Hindlimb muscle (tissue), 1 donor: ENCODE measurements around the gene MBNL1. TPM values are rescaled to one million over a fixed set of nuclear protein-coding genes. Genes with fewer than 3 reads are reported as not detected.

Experiments used
- DNase-seq: peaks from one replicate; pipeline ENCODE4 v3.0.0-alpha.2; 2013
- polyA plus RNA-seq: library from polyadenylated mRNA; unstranded; fragments of 120-200 nt; gene quantifications from one replicate; pipeline ENCODE4 v1.2.1, GENCODE V29; 2013; ENCODE audit not compliant: insufficient read length

The MBNL1 gene
- polyA plus RNA-seq, 1 donor = 57.8 TPM

DNA sequence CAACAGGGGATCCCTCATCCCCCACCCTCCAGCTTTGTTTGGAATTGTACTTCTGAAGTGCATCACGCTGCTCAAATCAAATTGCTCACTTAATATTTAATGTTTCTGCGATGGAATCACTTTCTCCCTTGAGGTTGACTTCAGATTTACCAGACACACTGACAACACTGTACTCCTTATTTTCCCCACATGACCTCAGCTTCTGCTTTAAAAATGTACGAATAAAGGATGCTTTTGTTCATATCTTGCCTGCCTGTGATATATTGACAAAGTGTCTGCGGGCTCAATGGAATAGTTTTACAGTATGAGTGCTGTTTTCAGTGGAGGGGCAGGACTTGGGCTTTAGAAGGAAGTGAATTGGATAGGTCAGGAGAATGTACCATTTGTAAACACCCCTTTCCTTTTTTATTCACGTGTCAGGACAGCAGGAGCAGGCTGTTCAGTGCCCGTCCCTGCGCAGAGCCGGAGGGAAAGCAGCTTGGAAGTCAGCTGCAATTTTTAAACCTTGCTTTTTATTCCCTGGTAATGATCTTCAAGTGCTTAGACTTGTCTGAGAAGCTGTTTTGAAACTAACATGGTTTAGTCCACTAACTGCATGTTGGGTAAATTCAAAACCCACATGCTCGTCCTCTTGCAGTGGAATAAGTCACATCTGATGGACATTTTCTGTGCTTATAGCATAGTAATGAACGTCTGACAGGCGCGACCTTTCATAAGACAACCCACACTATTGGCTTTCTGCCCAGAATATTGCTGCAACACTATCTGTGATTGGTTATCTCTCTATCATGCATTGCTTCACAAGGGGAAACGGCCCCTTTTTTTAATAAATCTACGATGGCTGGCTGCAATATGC lies 29.9 kb downstream of the MBNL1 start:
- DNase-seq = peak; percentile 81

DNA sequence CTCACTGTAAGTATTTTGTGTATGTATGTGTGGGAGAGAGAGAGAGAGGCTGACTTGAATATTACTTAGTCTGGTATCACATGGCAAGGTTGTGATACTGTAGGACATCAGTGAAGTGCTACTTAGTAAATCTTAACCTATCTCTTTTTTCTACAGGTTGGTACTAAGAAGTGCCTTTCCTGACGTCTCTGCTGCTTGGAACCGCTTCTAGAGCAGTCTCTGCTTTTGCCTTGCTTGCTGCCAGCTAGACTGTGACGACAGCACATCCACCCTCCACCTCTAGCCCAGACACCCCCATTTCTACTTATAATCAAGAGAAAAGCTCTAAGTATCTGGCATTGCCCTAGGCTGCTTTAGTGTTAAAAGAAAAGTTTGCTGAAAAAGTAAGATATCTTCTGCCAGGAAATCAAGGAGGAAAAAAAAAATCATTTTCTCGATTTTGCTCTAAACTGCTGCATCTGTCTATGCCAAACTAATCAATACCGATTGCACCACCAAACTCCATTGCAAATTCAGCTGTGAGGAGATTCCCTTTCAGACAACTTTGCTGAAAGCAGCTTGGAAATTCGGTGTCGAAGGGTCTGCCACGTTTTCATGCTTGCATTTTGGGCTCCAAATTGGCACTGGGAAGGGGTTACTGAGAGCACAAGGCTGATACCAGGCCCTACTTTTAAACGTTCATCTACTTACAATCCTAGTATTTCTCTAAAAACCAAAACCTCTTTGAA lies 30.7 kb downstream of the MBNL1 start:
- no peak for DNase-seq

DNA sequence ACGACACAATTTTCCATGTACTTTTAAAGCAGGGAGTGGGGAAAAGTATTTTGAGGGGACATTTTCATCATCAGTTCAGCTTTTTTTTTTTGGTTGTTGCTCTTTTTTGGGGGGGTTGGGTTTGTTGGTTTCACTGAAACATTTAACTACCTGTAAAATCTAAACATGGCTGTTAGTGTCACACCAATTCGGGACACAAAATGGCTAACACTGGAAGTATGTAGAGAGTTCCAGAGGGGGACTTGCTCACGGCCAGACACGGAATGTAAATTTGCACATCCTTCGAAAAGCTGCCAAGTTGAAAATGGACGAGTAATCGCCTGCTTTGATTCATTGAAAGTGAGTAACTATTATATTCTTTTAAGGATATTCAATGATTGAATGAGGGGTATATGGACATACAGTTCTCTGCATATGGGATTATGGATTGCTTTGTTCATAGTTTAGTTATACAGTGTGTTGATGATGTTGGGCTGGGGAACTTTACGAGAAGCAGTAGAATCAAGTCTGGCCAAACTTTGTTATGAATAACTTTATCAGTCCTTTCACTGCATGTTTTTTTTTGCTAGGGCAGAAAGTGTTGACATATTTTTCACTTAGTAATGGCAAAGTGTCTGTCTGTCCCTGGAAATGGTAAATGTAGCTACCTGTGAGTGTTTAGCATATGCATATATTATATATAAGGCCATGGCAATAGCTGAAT lies 31.5 kb downstream of the MBNL1 start:
- DNase-seq = no peak

DNA sequence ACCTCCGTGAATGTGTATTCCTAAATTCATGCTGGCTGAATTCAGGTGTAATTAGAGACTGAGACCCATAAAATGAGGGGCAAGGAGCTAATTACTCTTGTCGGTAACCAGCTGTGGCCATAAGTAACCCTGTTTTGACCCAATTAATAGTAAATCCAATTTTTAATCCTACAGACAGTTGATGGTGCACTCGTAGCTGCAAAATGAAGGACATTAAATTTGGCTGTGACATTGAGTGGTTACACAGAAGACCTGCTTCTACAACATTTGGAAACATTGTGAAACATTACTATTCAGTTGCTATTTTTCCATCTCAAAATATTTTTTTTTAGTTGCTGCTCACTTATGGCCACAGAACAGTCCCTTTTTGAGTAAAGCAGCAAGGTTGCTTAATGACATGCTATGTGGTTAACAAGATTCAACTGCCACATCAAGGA lies 33.0 kb downstream of the MBNL1 start:
- no peak for DNase-seq

DNA sequence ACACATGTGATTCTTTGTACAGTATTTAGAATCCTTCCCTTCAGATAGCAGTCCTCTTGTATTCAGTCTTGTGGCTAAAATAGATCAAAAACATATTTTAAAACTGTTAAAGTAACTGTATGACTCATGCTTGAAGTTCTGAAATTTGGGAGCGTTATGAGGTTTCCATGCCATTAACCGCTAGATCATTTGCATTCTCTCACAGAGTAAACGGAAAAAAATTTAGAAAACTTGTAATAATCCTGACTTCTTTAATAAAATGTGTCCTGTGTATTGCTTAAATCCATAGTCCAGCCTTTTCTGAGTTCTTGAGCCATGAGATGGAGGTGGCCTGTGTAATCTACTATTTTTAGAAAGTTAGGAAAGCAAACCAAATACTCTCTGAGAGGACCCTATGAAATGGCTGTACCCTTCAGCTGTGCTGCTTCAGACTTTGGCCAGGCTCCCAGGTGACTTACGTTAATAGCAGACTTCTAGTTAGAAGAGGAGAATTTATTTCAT lies 33.8 kb downstream of the MBNL1 start:
- peak; percentile 64 for DNase-seq

DNA sequence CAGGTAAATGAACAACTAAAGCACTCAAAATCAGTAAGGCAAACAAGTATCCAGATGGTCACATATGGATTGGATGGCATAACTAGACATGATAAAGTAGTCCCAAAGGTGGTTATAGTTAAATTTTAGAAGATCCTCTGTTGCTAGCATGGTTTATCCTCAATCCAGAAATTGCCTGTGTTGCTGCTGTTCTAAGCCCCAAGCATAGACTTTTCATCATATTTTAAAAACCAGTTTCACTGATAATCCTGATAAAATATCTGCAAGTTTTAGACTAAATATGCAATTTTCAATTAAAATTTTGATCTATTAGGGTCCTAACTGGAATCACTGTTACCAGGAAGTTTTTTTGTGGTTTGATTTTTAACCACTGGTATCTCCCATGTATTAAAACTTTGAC lies 35.4 kb downstream of the MBNL1 start:
- no peak for DNase-seq

DNA sequence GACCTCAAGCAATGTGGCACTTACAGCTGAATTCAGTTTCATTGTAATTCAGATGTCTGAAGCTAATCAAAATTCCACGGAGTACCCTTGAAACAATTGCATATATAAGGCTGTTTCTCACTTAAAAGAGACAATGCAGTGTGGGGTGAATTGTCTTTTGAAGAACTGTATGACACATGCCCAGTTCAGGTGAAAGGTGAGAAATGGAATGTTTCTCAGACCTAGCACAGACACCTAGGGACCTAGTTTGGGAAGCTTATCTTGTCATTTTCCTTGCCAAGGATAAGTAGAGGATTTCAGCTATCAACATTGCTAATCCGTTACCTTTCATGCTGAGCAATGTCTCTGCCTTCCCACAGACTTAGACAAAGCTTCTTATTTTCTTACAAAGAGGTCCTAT lies 36.3 kb downstream of the MBNL1 start:
- DNase-seq = no peak

DNA sequence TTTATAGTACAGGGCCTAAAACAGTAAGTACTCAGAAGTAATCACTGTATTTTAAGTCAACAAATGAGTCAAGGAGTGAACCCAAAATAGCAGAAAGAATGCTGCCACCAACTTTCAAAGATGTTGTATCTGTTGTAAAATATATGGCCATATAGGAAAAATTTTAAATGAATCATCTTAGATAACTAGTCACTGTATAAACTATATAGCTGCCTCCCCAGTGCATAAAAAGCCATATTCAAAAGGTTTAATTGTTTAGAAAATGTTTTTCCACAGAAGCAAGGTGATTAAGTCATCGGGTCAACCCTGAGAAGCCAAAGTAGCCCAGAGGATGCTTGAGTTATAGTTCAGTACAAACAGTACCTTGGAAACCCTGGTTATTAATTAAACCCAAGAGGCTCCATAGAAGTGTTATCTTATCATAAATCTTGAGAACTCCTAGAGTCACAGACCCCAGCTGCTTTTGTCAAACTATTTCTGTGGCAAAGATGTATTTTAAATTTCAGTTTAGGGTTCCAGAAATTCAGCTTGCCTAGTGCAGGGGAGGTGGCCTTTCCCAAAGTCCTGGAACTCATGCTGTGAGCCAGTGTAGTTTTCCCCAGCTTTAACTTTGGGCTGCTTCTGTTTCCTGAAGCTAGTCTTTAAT lies 39.2 kb downstream of the MBNL1 start:
- no peak for DNase-seq

DNA sequence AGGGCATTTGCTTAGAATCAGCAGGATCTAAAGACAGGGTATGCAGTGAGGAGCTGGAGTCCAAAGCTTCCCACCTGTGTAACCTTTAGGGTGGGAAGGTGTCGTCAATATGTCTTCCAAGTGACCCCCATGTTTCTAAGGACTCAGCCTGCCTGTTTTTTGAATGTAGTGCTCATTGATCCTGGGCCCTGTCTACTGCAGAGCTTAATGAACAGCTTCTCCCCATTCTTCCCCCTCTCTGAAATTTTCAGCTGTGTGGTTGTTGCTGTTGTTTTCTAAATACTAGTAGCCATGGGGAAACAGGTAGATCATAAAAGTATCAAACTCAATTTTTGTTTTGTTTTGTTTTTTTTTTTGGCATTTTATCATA lies 39.7 kb downstream of the MBNL1 start:
- no peak for DNase-seq

DNA sequence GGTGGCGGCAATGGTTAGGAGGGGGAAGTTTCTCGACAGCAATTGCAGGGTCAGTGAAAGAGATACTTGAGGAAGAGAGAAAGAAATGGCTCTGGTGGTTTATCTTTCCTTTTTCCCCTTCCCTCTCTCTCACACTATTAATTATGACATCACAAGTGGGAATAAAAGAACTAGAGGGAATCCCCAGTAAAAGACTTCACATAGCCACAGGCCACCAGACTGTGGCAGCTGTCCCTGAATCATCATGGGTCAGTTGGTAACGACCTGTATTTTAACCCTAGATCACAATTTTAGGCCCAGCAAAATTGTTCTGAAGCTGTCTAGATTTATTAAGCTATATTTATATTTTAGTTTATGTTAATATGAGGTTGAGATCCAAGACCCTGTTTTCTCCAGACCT lies 40.3 kb downstream of the MBNL1 start:
- no peak for DNase-seq

DNA sequence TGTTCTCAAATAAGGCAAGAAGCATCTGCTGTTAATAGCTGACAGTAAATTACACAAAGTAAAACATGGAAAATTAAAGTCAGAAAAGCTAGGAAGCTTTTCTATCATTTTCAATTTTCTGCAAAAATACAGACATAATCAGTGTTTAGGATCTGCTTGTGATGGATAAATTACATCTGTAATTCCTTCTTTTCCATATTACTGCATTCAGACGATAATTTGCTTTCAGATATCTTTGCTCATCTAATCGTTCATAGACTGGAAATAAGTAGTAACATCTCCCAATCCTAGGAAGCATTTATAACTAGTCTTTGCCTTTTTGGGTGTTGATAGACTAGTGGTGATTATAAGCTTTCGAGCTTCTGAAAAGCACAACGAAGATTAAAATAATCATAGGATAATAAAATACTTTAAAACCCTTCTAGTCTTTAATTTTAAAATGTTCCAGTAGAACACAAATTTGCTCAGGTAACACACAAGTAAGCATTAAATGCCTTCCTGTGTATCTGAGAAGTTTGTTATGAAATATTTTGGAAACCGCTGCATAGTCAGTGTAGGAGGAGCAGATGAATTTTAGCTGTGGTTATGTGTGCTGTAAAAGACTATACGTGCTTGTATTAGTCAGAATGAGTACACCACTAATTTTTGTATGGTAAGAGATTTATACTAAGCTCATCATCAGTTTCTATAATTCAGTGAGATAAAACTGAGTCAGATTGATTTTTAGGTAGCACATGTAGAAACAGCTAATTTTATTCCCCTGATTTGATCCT lies 41.0 kb downstream of the MBNL1 start:
- no peak for DNase-seq

DNA sequence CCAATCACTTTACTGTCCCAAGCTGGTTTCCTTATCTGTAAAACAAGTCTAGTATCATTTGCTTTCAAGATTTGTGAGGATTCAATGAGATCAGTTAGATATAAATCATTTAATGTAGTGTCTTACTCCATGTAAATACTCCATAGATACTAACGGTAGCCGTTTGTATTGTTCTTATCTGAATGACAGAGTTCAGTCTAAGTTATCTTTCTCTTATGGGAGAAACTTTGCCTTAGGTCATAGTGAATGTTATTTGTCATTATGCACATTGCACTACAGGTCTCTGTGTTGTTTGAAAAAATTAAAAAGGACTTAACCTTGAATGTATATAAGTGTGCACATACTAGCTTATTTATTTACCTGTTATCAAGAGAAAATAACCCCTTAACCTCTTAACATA lies 44.7 kb downstream of the MBNL1 start:
- DNase-seq = no peak

DNA sequence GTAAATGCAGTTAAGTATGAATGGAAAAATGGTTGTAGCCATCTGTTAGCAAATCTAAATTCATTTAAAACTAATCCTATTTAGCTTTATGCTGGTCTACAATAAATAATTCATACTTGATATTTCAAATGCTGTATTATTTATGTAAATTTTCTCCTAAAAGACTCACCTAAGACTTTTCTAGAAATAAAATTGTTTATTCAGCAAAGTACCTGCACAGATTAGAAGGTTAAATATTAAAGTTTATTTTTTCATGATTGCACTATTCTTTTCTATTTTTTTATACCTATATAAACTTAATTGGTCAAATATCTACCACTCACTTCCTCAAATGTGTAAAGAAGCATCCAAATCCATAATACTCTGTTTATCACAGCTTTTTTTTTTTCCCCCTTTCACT lies 45.2 kb downstream of the MBNL1 start:
- no peak for DNase-seq

DNA sequence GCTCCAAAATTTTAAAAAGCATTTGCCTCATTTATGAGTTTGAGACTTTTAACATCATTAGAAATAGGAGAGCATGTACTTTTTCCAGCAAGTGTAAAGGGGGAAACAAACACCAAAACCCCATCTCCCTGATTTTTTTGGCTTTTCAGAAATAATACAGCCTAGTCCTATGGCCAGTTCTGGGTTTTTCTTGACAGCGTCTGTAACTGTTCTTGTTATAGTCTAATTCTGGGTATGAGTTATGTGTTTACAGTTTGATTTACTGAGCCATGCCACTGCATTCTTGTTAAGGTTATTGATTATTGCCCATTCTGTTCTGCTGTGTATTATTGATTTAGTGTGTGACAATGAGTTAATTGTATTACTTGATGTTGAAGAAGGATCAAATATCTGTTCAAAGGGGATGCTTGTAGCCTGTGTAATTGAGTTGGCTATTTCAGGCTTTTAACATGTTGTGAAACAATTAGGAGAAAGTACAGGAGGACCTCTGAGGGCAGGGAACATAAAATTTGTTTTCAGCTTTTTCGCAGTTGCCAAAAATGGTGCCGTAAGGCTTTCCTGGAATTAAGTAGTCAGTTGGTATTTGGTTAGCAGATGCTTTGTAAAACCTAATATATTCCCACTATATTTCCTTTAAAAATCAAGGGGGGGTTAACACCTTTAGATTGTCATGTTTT lies 46.1 kb downstream of the MBNL1 start:
- DNase-seq = no peak

DNA sequence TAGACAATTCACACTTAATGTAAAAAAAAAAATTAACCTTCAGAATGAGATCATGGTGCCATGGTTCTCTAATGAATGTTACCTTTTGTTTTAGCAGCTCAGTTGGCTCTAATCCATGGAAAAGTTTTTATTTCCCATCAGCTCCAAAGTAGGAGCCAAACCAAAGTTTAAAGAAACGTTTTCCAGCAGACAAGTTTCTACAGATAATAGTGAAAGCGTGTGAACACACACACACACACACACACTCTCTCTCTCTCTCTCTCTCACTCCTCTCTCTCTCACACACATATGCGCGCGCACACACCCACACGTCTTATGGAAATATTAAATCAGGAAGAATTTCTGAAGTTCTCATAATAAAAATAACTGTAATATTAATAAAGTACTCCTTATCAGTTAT lies 46.9 kb downstream of the MBNL1 start:
- DNase-seq = no peak

DNA sequence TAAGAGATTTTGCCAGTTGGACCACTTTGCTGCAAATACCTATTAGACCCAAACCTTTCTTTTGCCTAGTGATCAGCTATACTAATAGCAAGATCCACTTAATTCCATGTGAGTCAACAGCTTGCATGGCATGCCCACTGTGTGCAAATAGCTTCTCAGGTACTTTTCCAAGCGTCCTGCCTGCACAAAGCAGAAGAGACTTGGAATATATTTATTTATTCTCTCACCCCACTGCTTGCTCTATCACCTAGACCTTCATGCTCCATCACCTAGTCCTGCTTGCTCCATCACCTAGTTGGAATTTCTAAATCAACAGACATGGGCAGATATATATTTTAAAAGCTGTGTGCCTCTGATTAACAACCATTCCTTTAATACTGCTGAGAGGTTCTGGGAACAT lies 47.6 kb downstream of the MBNL1 start:
- DNase-seq = no peak

DNA sequence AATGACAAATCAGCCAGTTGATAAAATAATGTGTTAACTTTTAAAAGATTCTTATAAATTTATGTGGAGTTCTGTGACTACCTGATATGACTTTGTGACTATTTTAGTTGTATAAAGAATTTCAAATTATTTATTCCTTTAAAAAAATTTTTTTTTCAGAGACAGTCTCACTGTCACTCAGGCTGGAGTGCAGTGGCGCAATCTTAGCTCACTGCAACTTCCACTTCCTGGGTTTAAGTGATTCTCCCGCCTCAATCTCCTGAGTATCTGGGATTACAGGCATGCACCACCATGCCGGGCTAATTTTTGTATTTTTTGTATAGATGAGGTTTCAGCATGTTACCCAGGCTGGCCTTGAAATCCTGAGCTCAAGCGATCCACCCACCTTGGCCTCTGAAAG lies 48.5 kb downstream of the MBNL1 start:
- no peak for DNase-seq

DNA sequence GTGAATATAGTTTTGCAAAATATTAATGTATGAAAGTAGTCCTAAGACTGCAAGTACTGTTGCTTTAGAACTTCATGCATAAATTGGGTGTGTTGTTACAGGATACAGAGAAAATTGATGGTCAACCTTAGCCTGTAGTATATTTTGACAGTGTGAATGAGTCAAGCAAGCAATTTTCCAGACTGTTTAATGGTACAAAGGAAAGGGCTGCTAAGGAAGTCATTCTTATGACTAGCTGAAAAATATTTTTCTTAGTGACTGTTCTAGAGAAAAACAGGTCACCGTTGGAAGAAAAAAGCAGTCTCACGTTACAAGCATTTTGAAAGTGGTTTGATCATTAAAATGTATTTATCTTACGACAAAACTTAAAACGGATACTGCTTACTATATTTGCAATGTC lies 49.2 kb downstream of the MBNL1 start:
- DNase-seq = no peak

DNA sequence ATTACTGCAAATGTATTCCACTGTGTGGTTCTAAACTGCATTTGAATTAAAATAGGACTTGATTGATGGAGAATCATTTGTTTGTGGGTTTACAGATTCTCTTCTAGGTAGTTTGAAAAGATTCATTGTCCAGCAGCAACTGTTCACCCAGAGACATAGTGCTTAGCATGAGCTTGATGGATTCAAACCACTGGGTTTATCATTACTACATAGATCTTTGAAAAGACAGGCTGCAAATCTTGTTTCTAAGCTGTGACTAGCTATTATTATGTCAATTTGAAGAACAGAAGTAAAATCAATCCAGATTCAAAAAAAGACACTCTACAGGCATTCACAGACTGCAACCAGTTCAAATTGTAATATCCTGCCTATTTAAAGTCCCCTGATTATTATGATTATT lies 49.8 kb downstream of the MBNL1 start:
- DNase-seq = no peak

DNA sequence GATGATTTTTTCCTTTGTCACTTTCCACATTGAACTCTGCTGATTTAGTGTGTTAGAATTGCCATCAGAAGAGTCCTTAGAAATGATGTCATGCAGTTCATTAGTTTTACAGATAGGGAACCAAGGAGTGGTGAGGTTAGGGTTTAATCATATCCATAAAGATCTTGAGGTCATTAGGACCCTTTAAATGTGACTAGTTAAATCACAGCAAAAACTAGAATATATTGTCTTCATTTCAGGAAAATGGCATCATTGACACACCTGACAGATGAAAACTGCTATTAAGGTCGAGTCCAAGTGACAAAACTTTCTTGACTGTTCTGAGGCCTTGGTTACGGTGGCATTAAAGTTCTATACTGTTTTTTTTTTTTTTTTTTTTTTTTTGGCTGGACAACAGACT lies 50.5 kb downstream of the MBNL1 start:
- no peak for DNase-seq

DNA sequence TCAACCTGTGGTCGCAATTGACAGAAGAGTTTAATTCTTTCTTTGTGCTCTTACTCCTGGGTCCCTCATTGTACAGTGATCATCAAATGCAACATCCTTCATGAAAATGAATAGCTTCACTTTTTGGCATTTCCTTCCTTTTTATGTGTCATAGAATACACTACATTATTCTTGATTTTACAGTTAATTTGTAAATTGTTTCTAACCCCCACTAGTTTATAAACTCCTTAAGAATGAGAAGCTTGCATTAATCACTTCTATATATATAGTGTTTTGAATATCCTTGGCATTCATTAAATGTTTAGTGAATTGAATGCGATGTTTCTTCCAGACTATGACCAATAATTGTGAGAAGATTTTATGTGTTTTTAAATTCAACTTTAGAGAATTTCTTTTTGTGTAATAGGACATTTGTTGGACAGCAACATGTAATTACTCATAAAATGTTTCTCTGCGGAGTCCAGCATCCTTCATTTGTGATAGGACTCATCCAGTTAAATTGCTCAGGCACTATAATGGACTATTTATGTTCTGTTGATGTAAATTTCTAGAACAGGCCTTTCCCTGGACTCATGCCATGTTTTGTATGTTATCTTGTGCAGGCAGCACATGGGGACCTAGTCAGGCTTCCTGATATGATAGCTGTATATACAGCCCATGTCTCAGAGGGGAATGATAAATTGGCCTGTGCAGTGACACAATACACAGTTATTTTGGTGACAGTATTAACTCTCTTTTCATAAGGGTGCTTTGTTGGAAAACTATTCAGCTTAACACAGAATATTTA lies 51.3 kb downstream of the MBNL1 start:
- no peak for DNase-seq
